Measurements from ENCODE around the gene CPA3. TPM values are rescaled to one million over a fixed set of nuclear protein-coding genes. Genes with fewer than 3 reads are reported as not detected.

CPA3 gene
- total RNA-seq, 1 donor from 2014 or later = not detected

GRCh38 chr3:148866261-148866660 lies 1.2 kb downstream of the CPA3 start:
- H3K36me3 Mint-ChIP-seq (ENCODE audit: unreplicated experiment) = no peaks in the 10 kb centered on the region
- no peak overlapping the region for H3K4me3 Mint-ChIP-seq (ENCODE audit: unreplicated experiment)
- no peaks in the 10 kb centered on the region for H3K4me1 Mint-ChIP-seq (ENCODE audit: low read depth, unreplicated experiment)
- no peak for DNase-seq
- H3K9me3 Mint-ChIP-seq (ENCODE audit: unreplicated experiment) = no peaks in the 10 kb centered on the region
- no peak for TF ChIP-seq CTCF (IDR thresholded peaks at IDR 0.05; ENCODE audit: partially characterized antibody, unreplicated experiment)
- H3K27ac Mint-ChIP-seq (ENCODE audit: unreplicated experiment) = no peak overlapping the region
- no peaks in the 10 kb centered on the region for H3K27me3 Mint-ChIP-seq (ENCODE audit: unreplicated experiment)

GRCh38 chr3:148873270-148873927 lies 8.3 kb downstream of the CPA3 start:
- DNase-seq = no peak
- Mint-ChIP-seq H3K9me3 (ENCODE audit: unreplicated experiment) (no peaks in the 10 kb centered on the region), H3K27ac (ENCODE audit: unreplicated experiment) (no peak overlapping the region), H3K27me3 (ENCODE audit: unreplicated experiment) (no peaks in the 10 kb centered on the region), H3K36me3 (ENCODE audit: unreplicated experiment) (no peaks in the 10 kb centered on the region), H3K4me1 (ENCODE audit: low read depth, unreplicated experiment) (peaks cover 6% of the 10 kb centered on the region), H3K4me3 (ENCODE audit: unreplicated experiment) (no peak overlapping the region)
- no peak for TF ChIP-seq CTCF (IDR thresholded peaks at IDR 0.05; ENCODE audit: partially characterized antibody, unreplicated experiment)

- H3K27ac Mint-ChIP-seq (ENCODE audit: unreplicated experiment) = no peak overlapping the region
- H3K36me3 Mint-ChIP-seq (ENCODE audit: unreplicated experiment) = no peaks in the 10 kb centered on the region
- H3K9me3 Mint-ChIP-seq (ENCODE audit: unreplicated experiment) = no peaks in the 10 kb centered on the region
- H3K4me3 Mint-ChIP-seq (ENCODE audit: unreplicated experiment) = no peak overlapping the region
- no peak for TF ChIP-seq CTCF (IDR thresholded peaks at IDR 0.05; ENCODE audit: partially characterized antibody, unreplicated experiment)
- H3K4me1 Mint-ChIP-seq (ENCODE audit: low read depth, unreplicated experiment) = peaks cover 6% of the 10 kb centered on the region
- no peak for DNase-seq
- no peaks in the 10 kb centered on the region for H3K27me3 Mint-ChIP-seq (ENCODE audit: unreplicated experiment)
These were observed 8.9 kb downstream of the CPA3 start for GRCh38 chr3:148873977-148874376.

- Mint-ChIP-seq H3K36me3 (ENCODE audit: unreplicated experiment) (no peaks in the 10 kb centered on the region), H3K27me3 (ENCODE audit: unreplicated experiment) (no peaks in the 10 kb centered on the region), H3K9me3 (ENCODE audit: unreplicated experiment) (no peaks in the 10 kb centered on the region), H3K4me1 (ENCODE audit: low read depth, unreplicated experiment) (peaks cover 6% of the 10 kb centered on the region), H3K27ac (ENCODE audit: unreplicated experiment) (no peak overlapping the region), H3K4me3 (ENCODE audit: unreplicated experiment) (no peak overlapping the region)
- no peak for TF ChIP-seq CTCF (IDR thresholded peaks at IDR 0.05; ENCODE audit: partially characterized antibody, unreplicated experiment)
- no peak for DNase-seq
These were observed 13.0 kb downstream of the CPA3 start for GRCh38 chr3:148878095-148878494.

- peaks cover 2% of the 10 kb centered on the region for H3K4me1 Mint-ChIP-seq (ENCODE audit: low read depth, unreplicated experiment)
- no peak overlapping the region for H3K27ac Mint-ChIP-seq (ENCODE audit: unreplicated experiment)
- no peaks in the 10 kb centered on the region for H3K27me3 Mint-ChIP-seq (ENCODE audit: unreplicated experiment)
These were observed 14.2 kb downstream of the CPA3 start for GRCh38 chr3:148879256-148879655.

More at GRCh38 chr3:148879256-148879655, 14.2 kb downstream of the CPA3 start:
- no peak overlapping the region for H3K4me3 Mint-ChIP-seq (ENCODE audit: unreplicated experiment)
- H3K36me3 Mint-ChIP-seq (ENCODE audit: unreplicated experiment) = no peaks in the 10 kb centered on the region
- TF ChIP-seq CTCF (IDR thresholded peaks at IDR 0.05; ENCODE audit: partially characterized antibody, unreplicated experiment) = no peak
- no peaks in the 10 kb centered on the region for H3K9me3 Mint-ChIP-seq (ENCODE audit: unreplicated experiment)
- DNase-seq = no peak

Data from glutamatergic neuron (in vitro differentiated cells).